Heart right ventricle (tissue), 16 donors: ENCODE data around the gene ASAP2. TPM values are rescaled to one million over a fixed set of nuclear protein-coding genes. Genes with fewer than 3 reads are reported as not detected.

Experiments
- ATAC-seq, 8 donors: fragments of 200-7000 bp; cut with Tn5 transposase; one replicate each; pipeline ENCODE4 v1.9.1; 2020; ENCODE audit warnings: mild to moderate bottlenecking in 8 of 8, moderate library complexity in 8 of 8, moderate number of reproducible peaks in 1 of 8
- DNase-seq, 2 donors: peaks; one replicate each; pipeline ENCODE4 v3.0.0-alpha.2; 2020
- H3K27ac ChIP-seq, 10 donors: fragments of 200-600 bp; sonication (generic) in 2 of 10; one replicate each; pipeline versions ENCODE4 v1.5.0 to v1.8.0; 2020 to 2022; ENCODE audit warnings: mild to moderate bottlenecking in 3 of 10
- H3K27me3 ChIP-seq, 7 donors: fragments of 200-600 bp; one replicate each; pipeline ENCODE4 v1.8.0; 2021 to 2022; ENCODE audit warnings: mild to moderate bottlenecking in 2 of 7
- H3K36me3 ChIP-seq, 9 donors: fragments of 200-600 bp; sonication (generic) in 1 of 9; one replicate each; pipeline versions ENCODE4 v1.5.0 to v1.8.0; 2020 to 2022; ENCODE audit warnings: mild to moderate bottlenecking in 2 of 9
- H3K4me1 ChIP-seq, 9 donors: fragments of 200-600 bp; sonication (generic) in 1 of 9; one replicate each; pipeline versions ENCODE4 v1.5.0 to v1.8.0; 2020 to 2022; ENCODE audit warnings: mild to moderate bottlenecking in 4 of 9
- H3K4me3 ChIP-seq, 10 donors: fragments of 200-600 bp; sonication (generic) in 2 of 10; one replicate each; pipeline versions ENCODE4 v1.5.0 to v1.8.0; 2020 to 2022; ENCODE audit warnings: mild to moderate bottlenecking in 7 of 10, moderate library complexity in 2 of 10
- H3K9me3 ChIP-seq, 11 donors: fragments of 200-600 bp in 10 of 11; sonication (generic) in 2 of 11; one replicate each; pipeline versions ENCODE4 v1.5.0 to v1.8.0; 2013 to 2022; ENCODE audit warnings: mild to moderate bottlenecking in 2 of 11, control low read depth in 1 of 11, moderate library complexity in 1 of 11
- WGBS, 2 donors: extraction: QIAGEN DNeasy Blood & Tissue Kit; methylation state at CpG; one replicate each; pipeline ENCODE4 v1.1.7; 2013; ENCODE audit warnings: inconsistent platforms in 1 of 2; 5-methylcytosine and 5-hydroxymethylcytosine counted together
- intact Hi-C, 10 donors: fragments of 100-400 bp; cut with DNase I; formaldehyde crosslinking; loops; one replicate each; pipeline versions ENCODE4 v1.11.1 to v1.14.2; 2022
- polyA plus RNA-seq, 2 donors: library from polyadenylated mRNA; stranded (reverse); fragments of 200-250 nt; gene quantifications; one replicate each; pipeline ENCODE4 v1.2.3, GENCODE V29; 2013
- total RNA-seq, 10 donors: library from RNA; stranded (reverse); fragmentation: NEBNext Ultra II Directional in 3 of 10; extraction: Animal tissue kit (Norgen Biotek cat#: 25700) in 3 of 10; gene quantifications; one replicate each; pipeline versions ENCODE4 v1.2.1 to v1.2.4, GENCODE V29; 2021 to 2023
- TF ChIP-seq, protein P1 (sequence below), 9 donors: fragments of 200-600 bp; sonication (generic) in 2 of 9; IDR thresholded peaks; one replicate each; pipeline versions ENCODE4 v1.5.0 to v1.8.0; 2021 to 2022; ENCODE audit warnings: antibody characterized with exemption in 9 of 9, mild to moderate bottlenecking in 5 of 9, moderate library complexity in 1 of 9
- donor health status: Arrhythmogenic right ventricular cardiomyopathy.
- donor health status: ischemic (EF 13 %, LVEDD 7.1; RV severe dilation, severe dysfunction).
- donor health status: healthy with polysubstance abuse.
- donor health status: DM: no; HTN: yes; CAD: no.
- donor health status: DM: no; HTN: no; CAD: no.
- donor health status: ischemic (EF 25% LVEDD 6.9; RV normal size, moderate dysfunction).
- donor health status: ischemic (EF 25% LVEDD 5.7; RV mildly dilated, moderate dysfunction).
- donor health status: healthy.
- donor health status: DM: yes; HTN: yes; CAD: no.
- donor health status: Ischemic cardiomyopathy.
- donor health status: ischemic (EF 35%, LVEDD 5.7; RV mildly dilated, moderate dysfunction).
- donor health status: nonischemic (EF 11% LVEDD 7.7; RV severe dilation, severe dysfunction).
- donor health status: DM: yes; HTN: yes; CAD: no.
- donor health status: PGD.
- donor health status: ischemic (EF 29% LVEDD 5.4; RV normal size, mild dysfunction).
- donor health status: nonischemic (EF 23%, LVEDD 6.1; RV moderate dilation, normal function).

ASAP2 gene
- total and polyA plus RNA-seq, 12 donors, result 5.4 to 17.3 (median 11.8) TPM

DNA sequence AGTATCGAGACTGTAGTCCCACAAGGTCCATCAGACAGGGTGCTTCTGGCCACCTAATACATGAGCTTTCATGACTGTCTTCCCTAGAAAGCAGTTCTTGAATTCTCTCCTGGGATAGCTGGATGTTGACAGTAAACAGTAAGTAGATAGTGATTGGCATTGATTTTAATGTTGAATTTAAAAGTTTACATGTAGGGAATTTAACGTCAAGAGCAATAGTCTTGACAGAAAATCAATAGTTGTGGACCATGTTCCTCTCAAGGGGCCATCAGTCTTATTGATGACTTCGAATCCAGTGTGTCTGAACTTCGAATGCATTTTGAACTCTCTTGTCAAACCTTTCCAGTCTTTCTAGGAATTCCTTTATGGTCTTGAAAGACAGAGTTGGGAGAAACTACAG is 152.9 kb downstream of the ASAP2 start:
- intact Hi-C loops, result no loop called here
- peaks cover 0 to 100% (median 21%) of the 10 kb centered on the region in 9 donors for H3K36me3 ChIP-seq
- no peaks in the 10 kb centered on the region for H3K4me1 ChIP-seq

GRCh38 chr2:9360110-9360509 is 153.5 kb downstream of the ASAP2 start:
- intact Hi-C loops, result no loop called here
- TF ChIP-seq, protein P1, sequence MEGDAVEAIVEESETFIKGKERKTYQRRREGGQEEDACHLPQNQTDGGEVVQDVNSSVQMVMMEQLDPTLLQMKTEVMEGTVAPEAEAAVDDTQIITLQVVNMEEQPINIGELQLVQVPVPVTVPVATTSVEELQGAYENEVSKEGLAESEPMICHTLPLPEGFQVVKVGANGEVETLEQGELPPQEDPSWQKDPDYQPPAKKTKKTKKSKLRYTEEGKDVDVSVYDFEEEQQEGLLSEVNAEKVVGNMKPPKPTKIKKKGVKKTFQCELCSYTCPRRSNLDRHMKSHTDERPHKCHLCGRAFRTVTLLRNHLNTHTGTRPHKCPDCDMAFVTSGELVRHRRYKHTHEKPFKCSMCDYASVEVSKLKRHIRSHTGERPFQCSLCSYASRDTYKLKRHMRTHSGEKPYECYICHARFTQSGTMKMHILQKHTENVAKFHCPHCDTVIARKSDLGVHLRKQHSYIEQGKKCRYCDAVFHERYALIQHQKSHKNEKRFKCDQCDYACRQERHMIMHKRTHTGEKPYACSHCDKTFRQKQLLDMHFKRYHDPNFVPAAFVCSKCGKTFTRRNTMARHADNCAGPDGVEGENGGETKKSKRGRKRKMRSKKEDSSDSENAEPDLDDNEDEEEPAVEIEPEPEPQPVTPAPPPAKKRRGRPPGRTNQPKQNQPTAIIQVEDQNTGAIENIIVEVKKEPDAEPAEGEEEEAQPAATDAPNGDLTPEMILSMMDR (IDR thresholded peaks at IDR 0.05), result no peak
- Histone ChIP-seq H3K4me3 (no peak overlapping the region), H3K36me3 (peaks cover 0 to 100% (median 21%) of the 10 kb centered on the region in 9 donors), H3K9me3 (no peaks in the 10 kb centered on the region), H3K27me3 (no peaks in the 10 kb centered on the region), H3K4me1 (peaks cover 0 to 5% (median 1%) of the 10 kb centered on the region in 9 donors), H3K27ac (no peak overlapping the region)
- WGBS, 2 donors, result 92 to 94% methylated on average over 1 of the region's 1 CpG
- DNase-seq (no peak), ATAC-seq (no peak)

More for the DNA sequence above, 152.9 kb downstream of the ASAP2 start:
- H3K27me3 ChIP-seq, result no peaks in the 10 kb centered on the region
- no peak overlapping the region for H3K4me3 ChIP-seq
- ATAC-seq (no peak), DNase-seq (no peak)
- H3K9me3 ChIP-seq, result no peaks in the 10 kb centered on the region
- 92 to 95% methylated on average over 4 of the region's 4 CpGs for WGBS, 2 donors
- TF ChIP-seq, protein P1 (IDR thresholded peaks at IDR 0.05), result no peak
- no peak overlapping the region for H3K27ac ChIP-seq

GRCh38 chr2:9360701-9361100 is 154.1 kb downstream of the ASAP2 start:
- intact Hi-C loops, result no loop called here

DNA sequence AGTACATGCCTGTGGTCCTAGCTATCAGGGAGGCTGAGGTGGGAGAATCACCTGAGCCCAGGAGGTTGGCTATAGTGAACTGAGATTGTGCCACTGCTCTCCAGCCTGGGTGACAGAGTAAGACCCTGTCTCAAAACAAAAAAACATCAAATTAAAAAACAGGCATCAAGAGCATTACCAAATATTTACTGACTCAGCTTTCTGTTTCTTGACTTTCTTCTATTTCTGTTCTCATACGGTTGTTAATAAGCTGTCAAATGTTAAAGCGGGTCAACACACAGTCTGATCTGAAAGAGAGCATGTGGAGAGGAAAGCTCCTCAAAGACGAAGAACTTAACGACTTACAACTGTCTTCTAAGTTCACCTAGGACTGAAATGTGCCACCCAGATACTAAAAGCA is 157.8 kb downstream of the ASAP2 start:
- Histone ChIP-seq H3K27me3 (no peaks in the 10 kb centered on the region), H3K36me3 (peaks cover 0 to 100% (median 17%) of the 10 kb centered on the region in 9 donors), H3K9me3 (no peaks in the 10 kb centered on the region), H3K4me1 (peaks cover 0 to 12% (median 6%) of the 10 kb centered on the region in 9 donors), H3K4me3 (no peak overlapping the region), H3K27ac (peak overlapping the region in 1 of 10 donors; percentile 1)
- 81 to 84% methylated on average over 4 of the region's 4 CpGs for WGBS, 2 donors
- intact Hi-C loops, result no loop called here
- DNase-seq (no peak), ATAC-seq (no peak)
- TF ChIP-seq, protein P1 (IDR thresholded peaks at IDR 0.05), result no peak

More at GRCh38 chr2:9360701-9361100, 154.1 kb downstream of the ASAP2 start:
- Histone ChIP-seq H3K36me3 (peaks cover 0 to 100% (median 21%) of the 10 kb centered on the region in 9 donors), H3K27me3 (no peaks in the 10 kb centered on the region), H3K4me3 (no peak overlapping the region), H3K27ac (no peak overlapping the region), H3K9me3 (no peaks in the 10 kb centered on the region), H3K4me1 (peaks cover 0 to 11% (median 6%) of the 10 kb centered on the region in 9 donors)
- ATAC-seq (no peak), DNase-seq (no peak)
- WGBS, 2 donors, result 90 to 91% methylated on average over 2 of the region's 2 CpGs
- TF ChIP-seq, protein P1 (IDR thresholded peaks at IDR 0.05), result no peak
